Testis (tissue), 2 donors: ENCODE measurements around the gene FAU.

Experiments used
- CTCF ChIP-seq, 3 experiments: fragments of 450-650 bp in 2 of 3; fragments of 200-600 bp in 1 of 3; sonication (generic) in 1 of 3; IDR thresholded peaks; one replicate each; pipeline ENCODE4 v1.5.1; 2016 to 2019; ENCODE audit warnings: antibody characterized with exemption in 3 of 3, mild to moderate bottlenecking in 2 of 3, moderate library complexity in 1 of 3
- POLR2A ChIP-seq: fragments of 450-650 bp; IDR thresholded peaks from one replicate; pipeline ENCODE4 v1.6.1; 2017; ENCODE audit warnings: antibody characterized with exemption, mild to moderate bottlenecking, moderate library complexity

GRCh38 chr11:65095427-65095826, 26.5 kb downstream of the FAU start:
- TF ChIP-seq CTCF (IDR thresholded peaks at IDR 0.05) (no peak), POLR2A (no peak)
